ENCODE measurements around the gene LYL1.

- no peak for TF ChIP-seq ATF3 (IDR thresholded peaks at IDR 0.05)
- peak; percentile 66 for TF ChIP-seq REST (IDR thresholded peaks at IDR 0.05)
- TF ChIP-seq, protein P1, sequence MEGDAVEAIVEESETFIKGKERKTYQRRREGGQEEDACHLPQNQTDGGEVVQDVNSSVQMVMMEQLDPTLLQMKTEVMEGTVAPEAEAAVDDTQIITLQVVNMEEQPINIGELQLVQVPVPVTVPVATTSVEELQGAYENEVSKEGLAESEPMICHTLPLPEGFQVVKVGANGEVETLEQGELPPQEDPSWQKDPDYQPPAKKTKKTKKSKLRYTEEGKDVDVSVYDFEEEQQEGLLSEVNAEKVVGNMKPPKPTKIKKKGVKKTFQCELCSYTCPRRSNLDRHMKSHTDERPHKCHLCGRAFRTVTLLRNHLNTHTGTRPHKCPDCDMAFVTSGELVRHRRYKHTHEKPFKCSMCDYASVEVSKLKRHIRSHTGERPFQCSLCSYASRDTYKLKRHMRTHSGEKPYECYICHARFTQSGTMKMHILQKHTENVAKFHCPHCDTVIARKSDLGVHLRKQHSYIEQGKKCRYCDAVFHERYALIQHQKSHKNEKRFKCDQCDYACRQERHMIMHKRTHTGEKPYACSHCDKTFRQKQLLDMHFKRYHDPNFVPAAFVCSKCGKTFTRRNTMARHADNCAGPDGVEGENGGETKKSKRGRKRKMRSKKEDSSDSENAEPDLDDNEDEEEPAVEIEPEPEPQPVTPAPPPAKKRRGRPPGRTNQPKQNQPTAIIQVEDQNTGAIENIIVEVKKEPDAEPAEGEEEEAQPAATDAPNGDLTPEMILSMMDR (IDR thresholded peaks at IDR 0.05; ENCODE audit: low read depth, low read length, missing input control): no peak
- peak in 1 of 2 donors; percentile 28 for TF ChIP-seq RAD21 (IDR thresholded peaks at IDR 0.05)
- TF ChIP-seq NR2F2 (IDR thresholded peaks at IDR 0.05): no peak
- no peak for TF ChIP-seq ZBTB33 (IDR thresholded peaks at IDR 0.05)
- TF ChIP-seq GABPA (IDR thresholded peaks at IDR 0.05 in 1 of 2, conservative IDR thresholded peaks at IDR 0.05 in 1 of 2): no peak
- TF ChIP-seq SP1 (IDR thresholded peaks at IDR 0.05): peak; percentile 80
- TF ChIP-seq FOXA1 (IDR thresholded peaks at IDR 0.05): no peak
- peak; percentile 49 for TF ChIP-seq HNF4G (IDR thresholded peaks at IDR 0.05)
- no peak for TF ChIP-seq MAX (IDR thresholded peaks at IDR 0.05)
Measured at GRCh38 chr19:13087795-13088537, 14.7 kb downstream of the LYL1 start.
